Endothelial cell of umbilical vein (primary cell): ENCODE measurements around the gene BMPR1A. TPM values are rescaled to one million over a fixed set of nuclear protein-coding genes. Genes with fewer than 3 reads are reported as not detected.

ENCODE experiments used
- BruUV-seq: library from RNA; stranded (reverse); fragments of 400-500 nt; replicated peaks from 2 replicates; lab custom pipeline; 2021; lab: Mats Ljungman, UMichigan
- CTCF ChIA-PET: fragments of 300-600, 350-600 bp; sonication (Branson Sonifier 250); formaldehyde crosslinking; loops from one replicate; lab custom pipeline; 2021; ENCODE audit warnings: antibody characterized with exemption, inconsistent platforms; lab: Charles Lee
- POLR2A ChIA-PET: fragments of 300-600, 350-600 bp; sonication (Branson Sonifier 250); formaldehyde crosslinking; loops from one replicate; lab custom pipeline; 2021; ENCODE audit warnings: antibody characterized with exemption, inconsistent platforms; lab: Charles Lee
- DNase-seq: peaks from one replicate; pipeline ENCODE4 v3.0.0-alpha.2; 2011; ENCODE audit warnings: low read depth, low spot score
- FAIRE-seq: peaks from 2 replicates; lab custom pipeline; 2011; peaks lifted over from hg19 to GRCh38; lab: Jason Lieb, UNC
- H2AFZ ChIP-seq: 2 replicates; pipeline ENCODE4 v1.6.0; 2012; ENCODE audit warnings: low read depth, low read length, control low read depth, inconsistent platforms
- H3K27ac ChIP-seq: 2 replicates; pipeline ENCODE4 v1.5.1; 2011; ENCODE audit warnings: low read depth, mild to moderate bottlenecking, control low read depth, low read length, moderate library complexity; ENCODE audit not compliant: insufficient read depth
- H3K27me3 ChIP-seq, 2 experiments: 2 replicates each; pipeline versions ENCODE4 v1.6.0 to v1.6.1; 2011; ENCODE audit warnings: low read length in 2 of 2, mixed read lengths in 1 of 2; ENCODE audit not compliant: control insufficient read depth in 2 of 2, insufficient read depth in 2 of 2
- H3K36me3 ChIP-seq, 2 experiments: 2 replicates in 1 of 2; 3 replicates in 1 of 2; pipeline ENCODE4 v1.5.1; 2011; ENCODE audit warnings: low read length in 2 of 2, mild to moderate bottlenecking in 1 of 2, moderate library complexity in 1 of 2; ENCODE audit not compliant: control insufficient read depth in 2 of 2, insufficient read depth in 2 of 2; ENCODE audit errors: extremely low read depth in 1 of 2
- H3K4me1 ChIP-seq: 3 replicates; pipeline ENCODE4 v1.5.1; 2011; ENCODE audit warnings: mild to moderate bottlenecking, low read length; ENCODE audit not compliant: control insufficient read depth, insufficient read depth; ENCODE audit errors: extremely low read depth
- H3K4me2 ChIP-seq: 2 replicates; pipeline ENCODE4 v1.6.1; 2011; ENCODE audit warnings: low read length, control low read depth, mixed read lengths; ENCODE audit not compliant: insufficient read depth
- H3K4me3 ChIP-seq, 3 experiments: fragments of 200-600 bp in 1 of 3; sonication (generic), shearing (Covaris generic) in 1 of 3; replicated peaks in 1 of 3; 2 replicates each; pipeline ENCODE4 v1.5.1; 2011 to 2016; ENCODE audit warnings: control low read depth in 3 of 3, low read length in 3 of 3, mild to moderate bottlenecking in 2 of 3, inconsistent platforms in 1 of 3, low read depth in 1 of 3, moderate library complexity in 1 of 3; ENCODE audit not compliant: insufficient read depth in 1 of 3
- H3K79me2 ChIP-seq: 2 replicates; pipeline ENCODE4 v1.6.0; 2012; ENCODE audit warnings: low read length, inconsistent platforms; ENCODE audit not compliant: control insufficient read depth, insufficient read depth
- H3K9ac ChIP-seq: replicated peaks from 2 replicates; pipeline ENCODE3; 2011; ENCODE audit warnings: low read length, control low read depth; ENCODE audit not compliant: insufficient read depth; ENCODE audit errors: extremely low read depth
- H3K9me1 ChIP-seq: replicated peaks from 3 replicates; pipeline ENCODE4 v1.6.0; 2011; ENCODE audit warnings: mild to moderate bottlenecking, low read length; ENCODE audit not compliant: control insufficient read depth, insufficient read depth; ENCODE audit errors: extremely low read depth
- H3K9me3 ChIP-seq: replicated peaks from 2 replicates; pipeline ENCODE4 v1.5.1; 2012; ENCODE audit warnings: low read length, inconsistent platforms; ENCODE audit not compliant: control insufficient read depth, insufficient read depth
- H4K20me1 ChIP-seq: replicated peaks from 2 replicates; pipeline ENCODE3; 2011; ENCODE audit warnings: mild to moderate bottlenecking, low read length; ENCODE audit not compliant: control insufficient read depth, insufficient read depth; ENCODE audit errors: extremely low read depth
- CTCF ChIP-seq, 2 donors: IDR thresholded peaks; 1 replicate in 1 of 2; 2 replicates in 1 of 2; pipeline ENCODE4 v1.5.1; 2011; ENCODE audit warnings: low read length in 2 of 2, mild to moderate bottlenecking in 2 of 2, moderate library complexity in 2 of 2, control low read depth in 1 of 2, inconsistent platforms in 1 of 2, low read depth in 1 of 2; ENCODE audit not compliant: insufficient read depth in 1 of 2; ENCODE audit errors: extremely low read depth in 1 of 2
- EZH2 ChIP-seq: IDR thresholded peaks from 2 replicates; pipeline ENCODE4 v1.6.1; 2012; ENCODE audit warnings: borderline replicate concordance, low read depth, mild to moderate bottlenecking, moderate library complexity, low read length, inconsistent platforms; ENCODE audit not compliant: severe bottlenecking
- FOS ChIP-seq: IDR thresholded peaks from 2 replicates; pipeline ENCODE4 v1.6.1; 2011; ENCODE audit warnings: mild to moderate bottlenecking, low read length, moderate library complexity, borderline replicate concordance; ENCODE audit not compliant: insufficient read depth
- GATA2 ChIP-seq: IDR thresholded peaks from 2 replicates; pipeline ENCODE4 v1.7.0; 2011; ENCODE audit warnings: low read depth, mild to moderate bottlenecking, moderate library complexity, mixed read lengths, low read length; ENCODE audit not compliant: insufficient read length, insufficient read depth
- JUN ChIP-seq: IDR thresholded peaks from 2 replicates; pipeline ENCODE4 v1.6.1; 2011; ENCODE audit warnings: borderline replicate concordance, low read depth; ENCODE audit not compliant: insufficient read length, insufficient read depth
- MYC ChIP-seq: IDR thresholded peaks from one replicate; pipeline ENCODE4 v1.6.1; 2011; ENCODE audit warnings: mild to moderate bottlenecking, low read depth, low read length
- POLR2A ChIP-seq: IDR thresholded peaks from 2 replicates; pipeline ENCODE4 v1.6.1; 2012; ENCODE audit warnings: low read depth, mild to moderate bottlenecking, control low read depth, low read length
- POLR2AphosphoS5 ChIP-seq: IDR thresholded peaks from 2 replicates; pipeline ENCODE4 v1.6.1; 2012; ENCODE audit warnings: low read depth, mild to moderate bottlenecking, control low read depth, low read length, moderate library complexity; ENCODE audit not compliant: insufficient read depth
- dilution Hi-C: fragments of 300-500 bp; cut with MboI; formaldehyde crosslinking; loops from one replicate; pipeline ENCODE4 v1.15.0; 2019; ENCODE audit warnings: low sequenced_read_pairs; ENCODE audit not compliant: extremely low pct_ligation_motif_present
- intact Hi-C: fragments of 100-400 bp; cut with micrococcal nuclease; formaldehyde crosslinking; loops from one replicate; pipeline ENCODE4 v1.10.0; 2022
- polyA plus RNA-seq, 4 experiments: library from polyadenylated mRNA; depleted of rRNA in 3 of 4; stranded (reverse) in 3 of 4; unstranded in 1 of 4; fragments of >200 nt; gene quantifications; 2 replicates each; pipeline versions ENCODE4 v1.2.1 to v1.2.3, GENCODE V29; 2011 to 2012; ENCODE audit warnings: missing spikeins in 1 of 4
- total RNA-seq: library from RNA; stranded (reverse); gene quantifications from 2 replicates; pipeline ENCODE4 v1.2.3, GENCODE V29; 2021
- TF ChIP-seq, protein P1 (sequence below): IDR thresholded peaks from 2 replicates; pipeline ENCODE4 v1.6.1; 2011; ENCODE audit not compliant: insufficient read depth, insufficient read length

Gene BMPR1A
- total and polyA plus RNA-seq, 2 donors (not counting 3 experiments of a cell fraction or from before 2014, with no cell fraction given) = not detected

DNA sequence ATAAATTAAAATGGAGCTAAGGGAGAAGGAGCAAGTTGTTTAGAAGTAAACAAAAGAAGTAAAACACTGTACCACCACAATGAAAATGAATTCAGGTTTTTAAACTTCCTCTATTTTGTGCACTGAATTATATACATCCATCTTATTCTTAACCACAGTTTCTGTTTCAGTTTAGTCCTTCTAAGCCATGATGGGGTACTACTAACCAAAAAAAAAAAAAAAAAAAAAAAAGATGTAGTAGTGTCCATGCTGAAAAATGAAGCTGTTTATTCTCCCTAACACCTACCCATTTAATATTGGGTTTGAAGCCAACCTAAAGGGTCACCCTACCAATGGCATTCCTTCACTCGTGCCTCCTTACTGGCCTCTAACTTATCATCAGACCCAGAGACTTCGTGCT lies 3.4 kb upstream of the BMPR1A start:
- POLR2A ChIA-PET = no interaction called here

More for the DNA sequence above, 3.4 kb upstream of the BMPR1A start:
- H3K27me3 ChIP-seq = peaks cover 60 to 80% of the 10 kb centered on the region in 2 experiments
- FAIRE-seq (no peak), DNase-seq (no peak)
- no peak overlapping the region for H3K4me3 ChIP-seq
- no peak overlapping the region for H3K4me2 ChIP-seq
- TF ChIP-seq FOS = no peak
- TF ChIP-seq POLR2A = no peak
- no peak for TF ChIP-seq JUN
- TF ChIP-seq GATA2 = no peak
- TF ChIP-seq POLR2AphosphoS5 = no peak
- TF ChIP-seq, protein P1, sequence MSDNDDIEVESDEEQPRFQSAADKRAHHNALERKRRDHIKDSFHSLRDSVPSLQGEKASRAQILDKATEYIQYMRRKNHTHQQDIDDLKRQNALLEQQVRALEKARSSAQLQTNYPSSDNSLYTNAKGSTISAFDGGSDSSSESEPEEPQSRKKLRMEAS = no peak
- no peak for TF ChIP-seq MYC
- TF ChIP-seq EZH2 = no peak
- no peak for TF ChIP-seq CTCF (IDR thresholded peaks at IDR 0.05; ENCODE audit: extremely low read depth in 1 of 2, insufficient read depth in 1 of 2, low read depth in 1 of 2, low read length in 2 of 2)
- H3K4me1 ChIP-seq = peaks cover 7% of the 10 kb centered on the region
- peaks cover 2% of the 10 kb centered on the region for H3K9me3 ChIP-seq
- CTCF ChIA-PET = interaction anchor here (0.6 to 1.7 kb wide), 3 partner anchors 13 to 147 kb away, joined by 3 to 8 read pairs (median 3); no protein-coding TSS in a partner anchor
- no peaks in the 10 kb centered on the region for H3K9me1 ChIP-seq
- H3K36me3 ChIP-seq = no peaks in the 10 kb centered on the region
- intact Hi-C loops = no loop called here
- dilution Hi-C loops = no loop called here
- H3K27ac ChIP-seq = no peak overlapping the region
- no peaks in the 10 kb centered on the region for H3K79me2 ChIP-seq
- no peak overlapping the region for H3K9ac ChIP-seq
- H2AFZ ChIP-seq = no peak overlapping the region
- peaks cover 10% of the 10 kb centered on the region for H4K20me1 ChIP-seq
- BruUV-seq = no TSS peak
